GM12878 (cell line): Measurements from ENCODE around the gene SLCO2B1. TPM values are rescaled to one million over a fixed set of nuclear protein-coding genes. Genes with fewer than 3 reads are reported as not detected.

Experiments
- ATAC-seq: fragments of 200-7000 bp; cut with Tn5 transposase; 3 replicates; pipeline ENCODE4 v1.9.1; 2020; ENCODE audit warnings: mild to moderate bottlenecking, moderate library complexity
- BruUV-seq: library from RNA; stranded (reverse); fragments of 400-500 nt; replicated peaks from 2 replicates; lab custom pipeline; 2021; lab: Mats Ljungman, UMichigan
- CTCF ChIA-PET: fragments of 300-600 bp; sonication (Branson Sonifier 250); formaldehyde crosslinking; extraction: SDS; loops from one replicate; lab custom pipeline; 2021; ENCODE audit warnings: inconsistent platforms; lab: Yijun Ruan, JAX
- POLR2A ChIA-PET: fragments of 350-600 bp; formaldehyde crosslinking; extraction: SDS; loops from one replicate; lab custom pipeline; 2021; ENCODE audit warnings: inconsistent platforms; lab: Charles Lee
- RAD21 ChIA-PET: fragments of 300-600 bp; sonication (Branson Sonifier 250); formaldehyde crosslinking; loops from one replicate; lab custom pipeline; 2023; ENCODE audit warnings: antibody characterized with exemption; ENCODE audit not compliant: unreplicated experiment; lab: Charles Lee
- SMC1A ChIA-PET: fragments of 300-600 bp; sonication (Branson Sonifier 250); formaldehyde crosslinking; loops from one replicate; lab custom pipeline; 2023; ENCODE audit not compliant: unreplicated experiment, uncharacterized antibody; lab: Charles Lee
- DNase-seq: peaks from one replicate; pipeline ENCODE4 v3.0.0-alpha.2; 2011; ENCODE audit warnings: low read depth, low spot score
- FAIRE-seq: peaks from 3 replicates; lab custom pipeline; 2011; peaks lifted over from hg19 to GRCh38; lab: Jason Lieb, UNC
- H2AFZ ChIP-seq: 2 replicates; pipeline ENCODE4 v1.6.0; 2011; ENCODE audit warnings: low read depth, low read length, control low read depth; ENCODE audit not compliant: control insufficient read depth
- H3K27ac ChIP-seq: 2 replicates; pipeline ENCODE4 v1.5.1; 2011; ENCODE audit warnings: control low read depth; ENCODE audit not compliant: control insufficient read depth, insufficient read depth
- H3K27me3 ChIP-seq, 2 experiments: replicated peaks in 1 of 2; 2 replicates each; pipeline versions ENCODE4 v1.6.0 to v1.6.1; 2011; ENCODE audit warnings: low read length in 1 of 2; ENCODE audit not compliant: control insufficient read depth in 2 of 2, insufficient read depth in 2 of 2
- H3K36me3 ChIP-seq, 2 experiments: 2 replicates each; pipeline ENCODE4 v1.5.1; 2011; ENCODE audit warnings: low read length in 1 of 2; ENCODE audit not compliant: control insufficient read depth in 2 of 2, insufficient read depth in 2 of 2
- H3K4me1 ChIP-seq: 2 replicates; pipeline ENCODE4 v1.6.1; 2011; ENCODE audit warnings: mild to moderate bottlenecking, low read length, moderate library complexity, mixed read lengths; ENCODE audit not compliant: control insufficient read depth, insufficient read depth
- H3K4me2 ChIP-seq: 2 replicates; pipeline ENCODE4 v1.6.0; 2011; ENCODE audit warnings: control low read depth; ENCODE audit not compliant: control insufficient read depth, insufficient read depth
- H3K4me3 ChIP-seq: fragments of 200-600 bp; sonication (generic); 2 replicates; pipeline ENCODE4 v1.5.1; 2016
- H3K79me2 ChIP-seq: 2 replicates; pipeline ENCODE4 v1.6.0; 2011; ENCODE audit warnings: low read length; ENCODE audit not compliant: control insufficient read depth, insufficient read depth
- H3K9ac ChIP-seq: 2 replicates; pipeline ENCODE4 v1.8.0; 2011; ENCODE audit warnings: low read length, control low read depth, mixed read lengths; ENCODE audit not compliant: control insufficient read depth, insufficient read depth
- H3K9me3 ChIP-seq: replicated peaks from 3 replicates; pipeline ENCODE4 v1.5.1; 2011; ENCODE audit warnings: mild to moderate bottlenecking, low read length; ENCODE audit not compliant: control insufficient read depth, insufficient read depth
- H4K20me1 ChIP-seq: 2 replicates; pipeline ENCODE4 v1.6.0; 2011; ENCODE audit not compliant: control insufficient read depth, insufficient read depth
- BRCA1 ChIP-seq: IDR thresholded peaks from 2 replicates; pipeline ENCODE4 v1.6.1; 2011; ENCODE audit warnings: low read depth, low read length, improper control_type of control experiment
- EP300 ChIP-seq, 2 experiments: fragments of 150-350 bp in 1 of 2; IDR thresholded peaks; 2 replicates each; pipeline ENCODE4 v1.6.1; 2011 to 2012; ENCODE audit warnings: low read depth in 2 of 2, low read length in 2 of 2, borderline replicate concordance in 1 of 2, improper control_type of control experiment in 1 of 2, inconsistent platforms in 1 of 2; ENCODE audit not compliant: control insufficient read depth in 1 of 2
- HDAC6 ChIP-seq: fragments of 200-600 bp; sonication (generic); IDR thresholded peaks from one replicate; pipeline ENCODE4 v1.8.0; 2017; ENCODE audit warnings: antibody characterized with exemption; ENCODE audit not compliant: unreplicated experiment
- HSF1 ChIP-seq: fragments of 150-350 bp; IDR thresholded peaks from 2 replicates; pipeline ENCODE4 v1.6.1; 2014; ENCODE audit warnings: mild to moderate bottlenecking, low read depth, low read length
- MTA2 ChIP-seq: fragments of 450-650 bp; IDR thresholded peaks from 2 replicates; pipeline ENCODE4 v1.6.1; 2016; ENCODE audit warnings: low read depth, mild to moderate bottlenecking, moderate library complexity
- MXI1 ChIP-seq: fragments of 150-350 bp; IDR thresholded peaks from 2 replicates; pipeline ENCODE4 v1.6.1; 2011; ENCODE audit warnings: low read depth, mild to moderate bottlenecking, inconsistent platforms, low read length, improper control_type of control experiment
- MYB ChIP-seq: fragments of 150-350 bp; IDR thresholded peaks from 2 replicates; pipeline ENCODE4 v1.6.1; 2014; ENCODE audit warnings: mild to moderate bottlenecking, low read depth, low read length, borderline replicate concordance
- NKRF ChIP-seq: fragments of 450-650 bp; conservative IDR thresholded peaks from 2 replicates; pipeline ENCODE4 v1.6.1; 2017; ENCODE audit warnings: mild to moderate bottlenecking, moderate library complexity
- PML ChIP-seq: IDR thresholded peaks from 2 replicates; pipeline ENCODE4 v1.6.1; 2012; ENCODE audit warnings: low read length, inconsistent platforms
- RCOR1 ChIP-seq: conservative IDR thresholded peaks from 2 replicates; pipeline ENCODE4 v1.6.1; 2012; ENCODE audit warnings: low read depth, low read length, improper control_type of control experiment
- SP1 ChIP-seq: IDR thresholded peaks from one replicate; pipeline ENCODE4 v1.6.1; 2011; ENCODE audit warnings: low read depth, low read length
- SREBF1 ChIP-seq: IDR thresholded peaks from 2 replicates; pipeline ENCODE4 v1.6.1; 2012; ENCODE audit warnings: mild to moderate bottlenecking, low read length
- TAF1 ChIP-seq: IDR thresholded peaks from 2 replicates; pipeline ENCODE4 v1.6.1; 2011; ENCODE audit warnings: mild to moderate bottlenecking, low read depth, low read length, borderline replicate concordance
- ZNF622 ChIP-seq: fragments of 450-650 bp; IDR thresholded peaks from 2 replicates; pipeline ENCODE4 v1.6.1; 2017; ENCODE audit warnings: mild to moderate bottlenecking, inconsistent platforms
- ZNF687 ChIP-seq: fragments of 450-650 bp; IDR thresholded peaks from 2 replicates; pipeline ENCODE4 v1.6.1; 2017; ENCODE audit warnings: mild to moderate bottlenecking, moderate library complexity
- WGBS: methylation state at CpG from one replicate; pipeline ENCODE4 v1.1.6; 2016; ENCODE audit warnings: low lambda C conversion rate; ENCODE audit not compliant: insufficient replicate concordance, insufficient coverage; ENCODE audit errors: missing lambda C conversion rate; 5-methylcytosine and 5-hydroxymethylcytosine counted together
- in situ Hi-C: fragments of 300-500 bp; cut with MboI; formaldehyde crosslinking; loops from 9 replicates; pipeline ENCODE4 v1.14.3; 2018; ENCODE audit warnings: mixed read lengths
- intact Hi-C: fragments of 100-400 bp; cut with micrococcal nuclease; formaldehyde crosslinking; loops from one replicate; pipeline ENCODE4 v1.14.2; 2022; ENCODE audit not compliant: unreplicated experiment
- polyA plus RNA-seq, 11 experiments: library from polyadenylated mRNA; depleted of rRNA in 4 of 11; unstranded in 6 of 11; stranded (reverse) in 5 of 11; fragments of >200 nt; fragmentation: Nextera tagmentation in 4 of 11; fragmentation: Illumina TruSeq in 1 of 11; extraction: Ambion mirVana in 4 of 11; extraction: Trizol in 1 of 11; gene quantifications; 1 replicate in 1 of 11; 2 replicates in 10 of 11; pipeline versions ENCODE4 v1.2.1 to v1.2.3, GENCODE V29; 2011 to 2016; ENCODE audit warnings: inconsistent platforms in 2 of 11, missing spikeins in 2 of 11, low read depth in 1 of 11
- total RNA-seq, 4 experiments: library from RNA; depleted of rRNA in 3 of 4; stranded (reverse); fragments of >200 nt in 3 of 4; fragmentation: Illumina TruSeq in 1 of 4; extraction: Trizol in 1 of 4; gene quantifications; 2 replicates each; pipeline versions ENCODE4 v1.2.1 to v1.2.3, GENCODE V29; 2013 to 2021

The SLCO2B1 gene
- total and polyA plus RNA-seq, 10 of the 15 experiments (the other 5 are each of a cell fraction or from before 2014, with no cell fraction given): 0.05 to 3.5 (median 0.93) TPM; not detected in 2

GRCh38 chr11:75145972-75146519, 4.9 kb upstream of the SLCO2B1 start:
- CTCF ChIA-PET: interaction anchor here (0.6 to 11.5 kb wide), 13 partner anchors 8 to 216 kb away, joined by 3 to 232 read pairs (median 4); partner anchors contain the start of gene TPBGL
- SMC1A ChIA-PET: interaction anchor here (1.6 to 12.0 kb wide), 4 partner anchors 59 to 216 kb away, joined by 5 to 111 read pairs (median 8); no protein-coding TSS in a partner anchor

More at GRCh38 chr11:75145972-75146519, 4.9 kb upstream of the SLCO2B1 start:
- DNase-seq: no peak
- BruUV-seq: no TSS peak
- no peaks in the 10 kb centered on the region for H4K20me1 ChIP-seq
- POLR2A ChIA-PET: no interaction called here
- no peak overlapping the region for H3K9ac ChIP-seq
- no peak for ATAC-seq
- in situ Hi-C loops (loop anchor here (5.0 kb wide), 2 partner anchors 56 to 101 kb away; no protein-coding TSS in a partner anchor), intact Hi-C loops (no loop called here)
- H3K4me3 ChIP-seq: no peak overlapping the region
- H3K4me2 ChIP-seq: no peak overlapping the region
- no peaks in the 10 kb centered on the region for H3K27me3 ChIP-seq
- no peak overlapping the region for H2AFZ ChIP-seq
- no peak for TF ChIP-seq SP1
- no peak for TF ChIP-seq MTA2
- no peak for TF ChIP-seq HSF1
- TF ChIP-seq MXI1: no peak
- TF ChIP-seq ZNF687: no peak
- TF ChIP-seq RCOR1: no peak
- no peak for TF ChIP-seq BRCA1
- TF ChIP-seq PML: no peak
- no peak for TF ChIP-seq MYB
- no peak for TF ChIP-seq ZNF622
- TF ChIP-seq TAF1: no peak
- TF ChIP-seq HDAC6: no peak
- no peak for TF ChIP-seq SREBF1
- TF ChIP-seq EP300 (IDR thresholded peaks at IDR 0.05; ENCODE audit: borderline replicate concordance in 1 of 2, control insufficient read depth in 1 of 2, low read depth in 2 of 2, low read length in 2 of 2): no peak
- no peak for TF ChIP-seq NKRF
- no peak overlapping the region for H3K27ac ChIP-seq
- no peak for FAIRE-seq
- no peaks in the 10 kb centered on the region for H3K9me3 ChIP-seq
- RAD21 ChIA-PET: interaction anchor here (1.6 to 10.0 kb wide), 2 partner anchors 58 to 102 kb away, joined by 4 to 132 read pairs; no protein-coding TSS in a partner anchor
- peaks cover 15% of the 10 kb centered on the region for H3K4me1 ChIP-seq
- WGBS: 29% methylated on average over 6 of the region's 6 CpGs
- H3K36me3 ChIP-seq: no peaks in the 10 kb centered on the region
- no peaks in the 10 kb centered on the region for H3K79me2 ChIP-seq
